Fibroblast of skin of scalp (primary cell): ENCODE measurements around the gene NTN3. TPM values are rescaled to one million over a fixed set of nuclear protein-coding genes. Genes with fewer than 3 reads are reported as not detected.
"Not testable (repeated sequence)": the region's sequence is repeated elsewhere in the genome, so short reads cannot be mapped to it uniquely, and the experiment has no call there.

Experiments used
- DNase-seq: peaks from one replicate; pipeline ENCODE4 v3.0.0-alpha.2; 2013
- polyA plus RNA-seq, 2 experiments: library from polyadenylated mRNA; unstranded; fragments of 120-200 nt; gene quantifications; one replicate each; pipeline ENCODE4 v1.2.1, GENCODE V29; 2013; ENCODE audit not compliant: insufficient read length in 2 of 2

Gene NTN3
- 0.41 TPM for polyA plus RNA-seq (2013, experiment 1 of 2; ENCODE audit: insufficient read length)
- 0.27 TPM for polyA plus RNA-seq (2013, experiment 2 of 2; ENCODE audit: insufficient read length)

GRCh38 chr16:2471016-2471652, at the start of gene NTN3:
Gene NTN3 (plus strand): TSS chr16:2471297. CDS start chr16:2471702, 405 bp downstream.
- DNase-seq, result peak; percentile 37

GRCh38 chr16:2422123-2422867, 48.8 kb upstream of the NTN3 start:
- DNase-seq, result no peak

- DNase-seq, result no peak
These were observed 46.8 kb upstream of the NTN3 start for GRCh38 chr16:2424061-2425007.

GRCh38 chr16:2425008-2425518, 46.0 kb upstream of the NTN3 start:
- no peak for DNase-seq

GRCh38 chr16:2425825-2426430, 45.2 kb upstream of the NTN3 start:
- no peak for DNase-seq

GRCh38 chr16:2426941-2427361, 44.1 kb upstream of the NTN3 start:
- DNase-seq, result no peak

- no peak for DNase-seq
These were observed 43.6 kb upstream of the NTN3 start for GRCh38 chr16:2427526-2427925.

GRCh38 chr16:2428051-2428783, 42.9 kb upstream of the NTN3 start:
- peak; percentile 22 for DNase-seq

- no peak for DNase-seq
These were observed 42.4 kb upstream of the NTN3 start for GRCh38 chr16:2428784-2429033.

- peak; percentile 96 for DNase-seq
These were observed 41.9 kb upstream of the NTN3 start, which contains the start of gene CCNF for GRCh38 chr16:2429034-2429770. Gene CCNF (plus strand): TSS chr16:2429447. CDS start chr16:2429482, 35 bp downstream.

GRCh38 chr16:2429771-2430663, 41.1 kb upstream of the NTN3 start:
- DNase-seq, result no peak

GRCh38 chr16:2432286-2432685, 38.8 kb upstream of the NTN3 start:
- no peak for DNase-seq

- no peak for DNase-seq
These were observed 38.1 kb upstream of the NTN3 start for GRCh38 chr16:2432801-2433505.

GRCh38 chr16:2435236-2435635, 35.9 kb upstream of the NTN3 start:
- DNase-seq, result not testable (repeated sequence)

GRCh38 chr16:2436110-2436509, 35.0 kb upstream of the NTN3 start:
- no peak for DNase-seq

- DNase-seq, result no peak
These were observed 33.9 kb upstream of the NTN3 start for GRCh38 chr16:2437032-2437790.

- no peak for DNase-seq
These were observed 33.0 kb upstream of the NTN3 start for GRCh38 chr16:2438121-2438520.

- DNase-seq, result no peak
These were observed 31.5 kb upstream of the NTN3 start for GRCh38 chr16:2439598-2439997.
